Measurements from ENCODE around the gene PTPRN2. TPM values are rescaled to one million over a fixed set of nuclear protein-coding genes. Genes with fewer than 3 reads are reported as not detected.

Gene PTPRN2
- polyA plus RNA-seq, 3 donors from 2014 or later = 1.9 to 3.7 (median 2.2) TPM

DNA sequence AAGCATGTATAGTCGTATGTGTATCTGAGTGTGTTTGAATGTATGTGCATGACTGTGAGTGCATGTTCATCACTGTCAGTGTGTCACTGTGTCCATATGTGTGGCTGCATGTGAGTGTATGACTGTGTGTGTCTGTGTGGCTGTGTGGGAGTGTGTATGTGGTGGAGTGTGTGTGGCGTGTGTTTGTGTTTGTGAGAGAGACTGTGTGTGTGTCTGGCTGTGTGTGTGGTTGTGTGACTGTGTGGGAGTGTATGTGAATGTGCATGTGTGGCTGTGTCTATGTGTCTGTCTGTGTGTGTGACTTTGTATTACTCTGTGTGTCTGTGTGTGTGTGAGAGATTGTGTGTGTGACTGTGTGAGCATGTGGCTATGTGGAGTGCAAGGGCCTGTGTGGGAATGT is 748.4 kb downstream of the PTPRN2 start:
- no peak overlapping the region for H3K27ac Mint-ChIP-seq
- H3K27me3 Mint-ChIP-seq (ENCODE audit: low read depth in 3 of 3) = peaks cover 0 to 2% (median 0%) of the 10 kb centered on the region in 3 donors
- no peaks in the 10 kb centered on the region for H3K36me3 Mint-ChIP-seq
- no peaks in the 10 kb centered on the region for H3K9me3 Mint-ChIP-seq
- no peak for DNase-seq
- no peaks in the 10 kb centered on the region for H3K4me1 Mint-ChIP-seq
- H3K4me3 Mint-ChIP-seq = no peak overlapping the region

GRCh38 chr7:157837561-157837960 is 750.1 kb downstream of the PTPRN2 start:
- Mint-ChIP-seq H3K36me3 (no peaks in the 10 kb centered on the region), H3K9me3 (no peaks in the 10 kb centered on the region), H3K4me1 (no peaks in the 10 kb centered on the region), H3K27ac (no peak overlapping the region), H3K27me3 (ENCODE audit: low read depth in 3 of 3) (peaks cover 0 to 2% (median 0%) of the 10 kb centered on the region in 3 donors), H3K4me3 (no peak overlapping the region)
- no peak for DNase-seq

GRCh38 chr7:157837047-157837446 is 750.6 kb downstream of the PTPRN2 start:
- H3K27me3 Mint-ChIP-seq (ENCODE audit: low read depth in 3 of 3) = peaks cover 0 to 2% (median 0%) of the 10 kb centered on the region in 3 donors
- H3K4me3 Mint-ChIP-seq = no peak overlapping the region
- H3K27ac Mint-ChIP-seq = no peak overlapping the region
- DNase-seq = no peak
- H3K4me1 Mint-ChIP-seq = no peaks in the 10 kb centered on the region
- H3K36me3 Mint-ChIP-seq = no peaks in the 10 kb centered on the region
- no peaks in the 10 kb centered on the region for H3K9me3 Mint-ChIP-seq

DNA sequence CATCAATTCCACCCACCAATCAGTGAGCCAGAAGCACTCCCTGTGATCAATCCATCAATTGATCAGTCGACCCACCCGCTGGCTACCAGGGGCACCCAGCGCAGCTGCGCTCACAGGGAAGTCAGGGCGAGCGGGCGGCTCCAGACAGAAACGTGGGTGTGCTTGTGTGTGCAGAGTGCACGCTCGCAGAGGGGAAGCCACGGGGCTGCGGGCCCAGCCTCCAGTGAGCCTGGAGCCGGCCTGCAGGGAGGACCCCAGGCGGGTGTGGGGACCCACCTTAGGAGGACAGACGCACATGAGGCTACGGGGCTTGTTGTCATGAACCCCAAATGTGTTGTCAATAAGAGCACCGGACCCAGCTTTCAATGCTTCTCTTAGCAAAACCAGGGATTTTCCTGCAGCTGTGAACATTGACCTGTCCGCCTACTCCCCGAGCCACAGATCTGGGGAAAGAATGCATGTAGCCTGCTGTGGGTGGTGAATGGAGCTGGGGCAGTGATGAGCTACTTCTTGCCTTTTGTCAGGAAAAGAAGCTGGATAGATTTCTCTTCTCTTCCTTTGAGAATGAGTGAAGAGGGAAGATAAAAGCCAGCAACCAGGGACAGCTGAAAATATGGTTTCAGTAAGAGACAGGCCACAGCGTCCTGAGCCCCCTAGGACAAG is 753.0 kb downstream of the PTPRN2 start:
- no peak for DNase-seq
- no peak overlapping the region for H3K27ac Mint-ChIP-seq
- H3K9me3 Mint-ChIP-seq = no peaks in the 10 kb centered on the region
- peaks cover 0 to 2% (median 0%) of the 10 kb centered on the region in 3 donors for H3K27me3 Mint-ChIP-seq (ENCODE audit: low read depth in 3 of 3)
- H3K4me3 Mint-ChIP-seq = no peak overlapping the region
- H3K36me3 Mint-ChIP-seq = no peaks in the 10 kb centered on the region
- no peaks in the 10 kb centered on the region for H3K4me1 Mint-ChIP-seq

- no peaks in the 10 kb centered on the region for H3K9me3 Mint-ChIP-seq
- no peak for DNase-seq
- peaks cover 0 to 2% (median 0%) of the 10 kb centered on the region in 3 donors for H3K27me3 Mint-ChIP-seq (ENCODE audit: low read depth in 3 of 3)
- H3K36me3 Mint-ChIP-seq = no peaks in the 10 kb centered on the region
- H3K27ac Mint-ChIP-seq = no peak overlapping the region
- no peaks in the 10 kb centered on the region for H3K4me1 Mint-ChIP-seq
- no peak overlapping the region for H3K4me3 Mint-ChIP-seq
Observed at GRCh38 chr7:157832866-157833607, 754.6 kb downstream of the PTPRN2 start.

- Mint-ChIP-seq H3K4me1 (no peaks in the 10 kb centered on the region), H3K27me3 (ENCODE audit: low read depth in 3 of 3) (peaks cover 0 to 2% (median 0%) of the 10 kb centered on the region in 3 donors), H3K9me3 (no peaks in the 10 kb centered on the region), H3K36me3 (no peaks in the 10 kb centered on the region), H3K27ac (no peak overlapping the region), H3K4me3 (no peak overlapping the region)
- no peak for DNase-seq
Observed at GRCh38 chr7:157832421-157832820, 755.2 kb downstream of the PTPRN2 start.

DNA sequence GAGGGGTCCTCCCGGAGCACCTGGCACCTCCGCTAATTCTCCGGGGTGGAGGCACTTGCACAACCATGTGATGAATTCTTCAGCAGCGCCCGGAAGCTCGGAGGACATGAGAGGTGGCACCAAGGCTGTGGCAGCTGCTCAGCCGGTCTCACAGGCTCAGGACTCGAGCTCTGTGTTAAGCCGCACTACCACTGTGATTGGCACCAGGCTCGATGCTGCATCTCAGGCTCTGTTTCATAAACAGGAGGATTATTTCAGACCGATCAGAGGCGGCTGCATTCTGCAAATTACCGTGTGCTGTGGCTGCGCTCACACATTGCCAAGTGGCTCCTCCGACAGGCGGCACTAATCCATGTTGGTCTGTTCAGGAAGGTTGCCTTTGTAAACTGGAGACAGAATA is 755.6 kb downstream of the PTPRN2 start:
- no peaks in the 10 kb centered on the region for H3K9me3 Mint-ChIP-seq
- H3K27ac Mint-ChIP-seq = no peak overlapping the region
- H3K36me3 Mint-ChIP-seq = no peaks in the 10 kb centered on the region
- H3K4me3 Mint-ChIP-seq = no peak overlapping the region
- peaks cover 0 to 2% (median 0%) of the 10 kb centered on the region in 3 donors for H3K27me3 Mint-ChIP-seq (ENCODE audit: low read depth in 3 of 3)
- no peaks in the 10 kb centered on the region for H3K4me1 Mint-ChIP-seq
- no peak for DNase-seq

GRCh38 chr7:157831143-157831905 is 756.3 kb downstream of the PTPRN2 start:
- no peaks in the 10 kb centered on the region for H3K36me3 Mint-ChIP-seq
- no peak overlapping the region for H3K4me3 Mint-ChIP-seq
- no peak for DNase-seq
- H3K9me3 Mint-ChIP-seq = no peaks in the 10 kb centered on the region
- no peaks in the 10 kb centered on the region for H3K4me1 Mint-ChIP-seq
- H3K27ac Mint-ChIP-seq = no peak overlapping the region
- H3K27me3 Mint-ChIP-seq (ENCODE audit: low read depth in 3 of 3) = peaks cover 0 to 2% (median 0%) of the 10 kb centered on the region in 3 donors

GRCh38 chr7:157830331-157830730 is 757.3 kb downstream of the PTPRN2 start:
- H3K36me3 Mint-ChIP-seq = no peaks in the 10 kb centered on the region
- no peak overlapping the region for H3K27ac Mint-ChIP-seq
- H3K4me3 Mint-ChIP-seq = no peak overlapping the region

DNA sequence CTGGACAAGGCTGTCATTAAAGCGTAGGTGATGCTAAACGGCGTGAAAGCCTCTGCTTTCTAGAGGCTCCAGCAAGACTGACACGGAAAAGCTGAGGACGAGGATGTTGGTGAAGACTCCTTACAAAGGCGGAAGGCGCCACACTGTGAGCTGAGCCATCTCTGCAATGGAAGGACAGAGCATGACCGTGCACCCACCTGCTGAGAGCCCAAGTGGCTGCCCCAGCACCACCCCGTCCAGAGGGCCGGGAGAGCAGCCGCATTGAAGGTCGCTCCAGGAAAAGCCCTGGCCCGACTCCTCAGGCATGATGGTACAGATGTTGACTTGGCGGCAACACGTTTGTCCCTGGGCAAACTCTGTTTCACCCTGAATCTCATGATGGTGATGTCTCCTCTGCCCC is 758.1 kb downstream of the PTPRN2 start:
- Mint-ChIP-seq H3K4me3 (no peak overlapping the region), H3K4me1 (no peaks in the 10 kb centered on the region), H3K27me3 (ENCODE audit: low read depth in 3 of 3) (no peaks in the 10 kb centered on the region), H3K36me3 (no peaks in the 10 kb centered on the region), H3K9me3 (no peaks in the 10 kb centered on the region), H3K27ac (no peak overlapping the region)
- no peak for DNase-seq

More at GRCh38 chr7:157830331-157830730, 757.3 kb downstream of the PTPRN2 start:
- no peak for DNase-seq
- Mint-ChIP-seq H3K9me3 (no peaks in the 10 kb centered on the region), H3K27me3 (ENCODE audit: low read depth in 3 of 3) (no peaks in the 10 kb centered on the region), H3K4me1 (no peaks in the 10 kb centered on the region)

- no peaks in the 10 kb centered on the region for H3K27me3 Mint-ChIP-seq (ENCODE audit: low read depth in 3 of 3)
- no peak overlapping the region for H3K27ac Mint-ChIP-seq
- no peak for DNase-seq
- no peaks in the 10 kb centered on the region for H3K4me1 Mint-ChIP-seq
- no peaks in the 10 kb centered on the region for H3K9me3 Mint-ChIP-seq
- H3K4me3 Mint-ChIP-seq = no peak overlapping the region
- no peaks in the 10 kb centered on the region for H3K36me3 Mint-ChIP-seq
Observed at GRCh38 chr7:157828881-157829280, 758.7 kb downstream of the PTPRN2 start.

- no peak overlapping the region for H3K27ac Mint-ChIP-seq
- no peaks in the 10 kb centered on the region for H3K27me3 Mint-ChIP-seq (ENCODE audit: low read depth in 3 of 3)
- no peak overlapping the region for H3K4me3 Mint-ChIP-seq
- no peaks in the 10 kb centered on the region for H3K4me1 Mint-ChIP-seq
- no peak for DNase-seq
- H3K36me3 Mint-ChIP-seq = no peaks in the 10 kb centered on the region
- no peaks in the 10 kb centered on the region for H3K9me3 Mint-ChIP-seq
Observed at GRCh38 chr7:157828190-157828589, 759.4 kb downstream of the PTPRN2 start.

GRCh38 chr7:157827863-157828160 is 759.8 kb downstream of the PTPRN2 start:
- DNase-seq = no peak
- Mint-ChIP-seq H3K4me3 (no peak overlapping the region), H3K36me3 (no peaks in the 10 kb centered on the region), H3K4me1 (no peaks in the 10 kb centered on the region), H3K27ac (no peak overlapping the region), H3K9me3 (no peaks in the 10 kb centered on the region), H3K27me3 (ENCODE audit: low read depth in 3 of 3) (no peaks in the 10 kb centered on the region)

- H3K27me3 Mint-ChIP-seq (ENCODE audit: low read depth in 3 of 3) = no peaks in the 10 kb centered on the region
- H3K4me3 Mint-ChIP-seq = no peak overlapping the region
- no peak overlapping the region for H3K27ac Mint-ChIP-seq
- H3K9me3 Mint-ChIP-seq = no peaks in the 10 kb centered on the region
- no peaks in the 10 kb centered on the region for H3K4me1 Mint-ChIP-seq
- H3K36me3 Mint-ChIP-seq = no peaks in the 10 kb centered on the region
- DNase-seq = no peak
Observed at GRCh38 chr7:157827045-157827862, 760.4 kb downstream of the PTPRN2 start.
